ENCODE results near the gene PIEZO1.
"Not testable (repeated sequence)": the region's sequence is repeated elsewhere in the genome, so short reads cannot be mapped to it uniquely, and the experiment has no call there.

The PIEZO1 gene

GRCh38 chr16:88785106-88785924, at the start of gene PIEZO1:
PIEZO1 (minus strand) TSS chr16:88785220; CDS start chr16:88784964, 256 bp downstream.
- DNase-seq = peak; percentile 91

DNA sequence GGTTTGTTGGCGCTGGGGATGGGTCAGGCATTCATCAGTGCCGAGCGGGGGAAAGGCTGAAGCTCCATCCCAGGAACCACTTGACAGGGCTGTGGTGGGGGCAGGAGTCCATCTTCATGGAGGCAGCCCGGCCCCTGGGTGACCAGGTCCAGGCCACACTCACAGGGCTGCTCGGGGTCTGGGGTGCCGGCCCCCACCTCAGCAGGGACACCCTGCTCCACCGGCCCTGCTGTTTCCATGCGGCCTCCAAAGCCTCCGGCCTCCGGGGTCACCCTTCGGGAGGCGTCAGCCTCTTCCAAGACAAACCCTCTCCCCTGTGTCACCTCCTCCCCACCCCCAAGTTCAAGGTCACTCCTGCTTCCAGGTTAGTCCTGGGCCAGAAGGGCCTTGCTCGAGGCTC, 49.6 kb upstream of the PIEZO1 start:
- no peak for DNase-seq

- DNase-seq = no peak
Measured at GRCh38 chr16:88833086-88833485, 48.1 kb upstream of the PIEZO1 start.

GRCh38 chr16:88831838-88832237, 46.8 kb upstream of the PIEZO1 start:
- DNase-seq = no peak

DNA sequence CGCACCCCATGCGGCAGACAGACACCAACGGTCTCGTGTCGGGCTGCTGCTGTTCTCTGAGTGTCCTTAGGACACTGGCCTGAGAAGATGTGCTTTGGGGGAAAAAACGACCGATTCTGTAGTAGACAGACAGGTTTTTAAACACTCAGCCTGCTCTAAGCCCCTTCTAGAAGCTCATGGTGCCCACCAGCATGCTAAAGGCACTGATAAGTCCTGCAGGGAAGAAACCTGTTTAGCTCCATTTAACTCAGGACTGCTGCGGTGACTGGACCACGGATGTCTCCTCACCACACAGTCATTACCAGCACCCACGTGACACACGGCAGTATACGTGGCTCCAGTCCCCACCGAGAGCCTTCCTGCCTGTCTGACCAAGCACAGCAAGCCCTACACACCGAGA, 45.8 kb upstream of the PIEZO1 start:
- no peak for DNase-seq

DNA sequence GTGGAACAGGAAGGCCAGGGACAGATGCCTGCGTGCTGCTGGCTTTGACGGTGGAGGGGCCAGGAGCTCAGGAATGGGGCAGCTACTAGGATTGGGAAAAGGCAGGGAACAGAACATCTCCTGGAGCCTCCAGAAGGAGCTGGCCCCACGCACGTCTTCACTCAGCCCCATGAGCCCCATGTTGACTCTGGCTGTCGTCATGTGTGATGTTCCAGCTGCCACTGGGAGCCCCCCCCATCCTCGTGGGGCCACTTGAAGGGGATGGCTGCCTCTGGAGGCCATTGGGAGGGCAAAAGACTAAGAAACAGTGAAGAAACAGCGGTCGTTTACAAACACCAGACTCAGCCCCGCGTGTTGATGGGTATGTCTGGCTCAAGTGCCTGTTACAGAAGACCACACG, 45.2 kb upstream of the PIEZO1 start:
- no peak for DNase-seq

GRCh38 chr16:88828711-88829110, 43.7 kb upstream of the PIEZO1 start:
- DNase-seq = no peak

- DNase-seq = no peak
Measured at GRCh38 chr16:88827727-88828126, 42.7 kb upstream of the PIEZO1 start.

DNA sequence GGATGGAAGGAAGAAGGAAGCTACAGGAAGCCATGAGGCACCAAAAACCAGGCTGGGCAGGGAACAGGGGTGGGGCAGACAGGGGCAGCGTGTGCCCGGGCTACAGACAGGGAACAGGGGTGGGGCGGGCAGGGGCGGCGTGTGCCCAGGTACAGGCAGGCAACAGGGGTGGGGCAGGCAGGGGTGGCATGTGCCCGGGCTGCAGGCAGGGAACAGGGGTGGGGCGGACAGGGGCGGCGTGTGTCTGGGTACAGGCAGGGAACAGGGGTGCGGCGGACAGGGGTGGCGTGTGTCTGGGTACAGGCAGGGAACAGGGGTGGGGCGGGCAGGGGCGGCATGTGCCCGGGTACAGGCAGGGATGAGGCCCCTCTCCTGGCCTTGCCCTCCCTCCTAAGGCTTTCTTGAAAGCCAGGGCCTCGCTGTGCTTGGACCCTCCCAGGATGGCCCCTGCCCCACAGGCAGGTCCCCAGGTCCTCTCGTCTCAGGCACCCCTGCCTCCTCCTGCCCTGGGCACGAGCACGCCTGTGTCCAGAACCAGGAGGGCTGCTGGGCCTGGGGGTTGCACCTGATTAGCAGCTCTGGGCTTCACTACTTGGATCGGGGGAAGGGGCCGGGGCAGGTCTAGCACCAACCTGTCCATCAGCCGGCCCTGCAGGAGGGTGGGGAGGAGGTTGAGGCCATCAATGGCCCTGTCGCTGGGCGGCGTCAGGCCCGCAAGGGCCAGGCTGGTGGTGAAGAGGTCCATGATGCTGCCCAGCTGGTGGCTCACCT, 41.2 kb upstream of the PIEZO1 start:
- DNase-seq = no peak

DNA sequence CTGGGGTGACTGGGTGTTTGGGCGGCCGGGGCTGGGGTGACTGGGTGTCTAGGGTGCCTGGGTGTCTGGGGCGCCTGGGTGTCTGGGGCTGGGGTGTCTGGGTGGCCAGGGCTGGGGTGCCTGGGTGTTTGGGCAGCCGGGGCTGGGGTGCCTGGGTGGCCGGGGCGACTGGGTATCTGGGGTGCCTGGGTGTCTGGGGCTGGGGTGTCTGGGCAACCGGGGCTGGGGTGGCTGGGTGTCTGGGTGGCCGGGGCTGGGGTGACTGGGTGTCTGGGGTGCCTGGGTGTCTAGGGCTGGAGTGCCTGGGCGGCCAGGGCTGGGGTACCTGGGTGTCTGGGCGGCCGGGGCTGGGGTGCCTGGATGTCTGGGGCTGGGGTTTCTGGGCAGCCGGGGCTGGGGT, 40.1 kb upstream of the PIEZO1 start:
- DNase-seq = no peak

- no peak for DNase-seq
Measured at GRCh38 chr16:88824256-88825077, 39.4 kb upstream of the PIEZO1 start.

DNA sequence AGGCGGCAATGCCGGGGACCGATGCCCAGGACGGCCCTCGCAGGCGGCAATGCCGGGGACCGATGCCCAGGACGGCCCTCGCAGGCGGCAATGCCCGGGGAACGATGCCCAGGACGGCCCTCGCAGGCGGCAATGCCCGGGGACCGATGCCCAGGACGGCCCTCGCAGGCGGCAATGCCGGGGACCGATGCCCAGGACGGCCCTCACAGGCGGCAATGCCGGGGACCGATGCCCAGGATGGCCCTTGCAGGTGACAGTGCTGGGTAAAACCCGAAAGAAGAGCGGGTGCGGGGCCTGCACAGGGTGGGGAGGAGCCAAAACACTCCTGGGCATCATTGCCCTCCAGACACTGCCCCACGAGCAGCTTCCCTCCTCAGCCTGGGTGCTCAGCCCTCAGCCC, 38.6 kb upstream of the PIEZO1 start:
- DNase-seq = not testable (repeated sequence)

GRCh38 chr16:88822281-88823040, 37.4 kb upstream of the PIEZO1 start:
- no peak for DNase-seq

- no peak for DNase-seq
Measured at GRCh38 chr16:88821168-88821850, 36.3 kb upstream of the PIEZO1 start.

GRCh38 chr16:88820385-88821025, 35.5 kb upstream of the PIEZO1 start:
- no peak for DNase-seq

DNA sequence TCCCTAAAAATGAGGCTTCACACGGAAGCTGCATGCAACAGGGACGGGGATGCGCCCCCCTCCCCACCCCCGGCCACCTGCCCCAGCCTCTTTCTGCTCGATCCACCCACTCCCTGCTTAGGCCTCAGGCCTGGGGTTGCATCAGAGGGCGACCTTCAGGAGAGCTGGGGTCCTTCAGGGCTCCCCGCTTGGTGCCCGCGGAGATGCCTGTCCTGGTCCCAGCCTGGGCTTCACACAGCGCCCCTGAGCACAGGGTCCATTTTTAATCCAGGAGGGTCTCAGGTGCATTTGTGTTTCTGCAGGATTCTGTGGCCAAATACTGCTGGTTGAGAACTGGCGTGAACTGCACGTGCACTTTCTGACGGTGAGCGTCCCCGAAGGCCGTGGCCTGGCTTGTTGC, 34.1 kb upstream of the PIEZO1 start:
- no peak for DNase-seq

DNA sequence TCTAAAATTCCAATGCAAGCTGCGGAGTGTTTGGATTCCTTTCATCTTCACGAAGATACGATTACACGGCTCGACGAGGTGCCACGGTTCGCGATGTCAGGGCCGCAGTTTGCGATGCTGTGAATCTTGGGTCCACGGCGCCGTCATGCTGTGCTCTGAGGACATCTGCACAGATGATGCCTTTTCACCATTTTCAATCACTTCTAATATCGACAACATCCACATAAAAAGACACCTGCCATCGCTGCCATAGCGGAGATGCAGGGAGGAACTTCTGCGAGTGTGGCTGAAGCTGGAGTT, 33.5 kb upstream of the PIEZO1 start:
- no peak for DNase-seq

- no peak for DNase-seq
Measured at GRCh38 chr16:88817785-88818574, 33.0 kb upstream of the PIEZO1 start.

- no peak for DNase-seq
Measured at GRCh38 chr16:88816736-88817535, 31.9 kb upstream of the PIEZO1 start.
